PC-9 (cell line): Measurements from ENCODE around the gene TCHP. TPM values are rescaled to one million over a fixed set of nuclear protein-coding genes. Genes with fewer than 3 reads are reported as not detected.

ENCODE experiments used
- BruUV-seq: library from RNA; stranded (reverse); fragments of 400-500 nt; replicated peaks from 2 replicates; lab custom pipeline; 2021; lab: Mats Ljungman, UMichigan
- CTCF ChIA-PET: fragments of 300-600 bp; sonication (Branson Sonifier 250); formaldehyde crosslinking; loops from one replicate; lab custom pipeline; 2022; ENCODE audit warnings: antibody characterized with exemption; lab: Charles Lee
- POLR2A ChIA-PET: fragments of 300-600 bp; sonication (Branson Sonifier 250); formaldehyde crosslinking; loops from one replicate; lab custom pipeline; 2022; ENCODE audit warnings: antibody characterized with exemption; ENCODE audit not compliant: unreplicated experiment; lab: Charles Lee
- DNase-seq, 2 experiments: peaks; one replicate each; pipeline versions ENCODE4 v3.0.0 to v3.0.0-alpha.2; 2015 to 2022; ENCODE audit warnings: mixed read lengths in 1 of 2
- H2AFZ ChIP-seq: fragments of 200-600 bp; sonication (generic); 2 replicates; pipeline ENCODE4 v1.8.1; 2017; ENCODE audit warnings: antibody characterized with exemption
- H3F3A ChIP-seq: fragments of 200-600 bp; sonication (generic); 2 replicates; pipeline ENCODE4 v1.8.1; 2017; ENCODE audit warnings: antibody characterized with exemption, mild to moderate bottlenecking, low read depth; ENCODE audit not compliant: insufficient read depth
- H3K27ac ChIP-seq: fragments of 200-600 bp; sonication (generic); 2 replicates; pipeline ENCODE4 v1.6.1; 2016; ENCODE audit warnings: mixed run types
- H3K27me3 ChIP-seq: fragments of 200-600 bp; sonication (generic); 2 replicates; pipeline ENCODE4 v1.6.1; 2016; ENCODE audit warnings: low read depth, mixed run types; ENCODE audit not compliant: insufficient read depth
- H3K36me3 ChIP-seq: fragments of 200-600 bp; sonication (generic); 2 replicates; pipeline ENCODE4 v1.6.1; 2016; ENCODE audit warnings: low read depth, mixed run types
- H3K4me1 ChIP-seq: fragments of 200-600 bp; sonication (generic); replicated peaks from 2 replicates; pipeline ENCODE4 v1.6.1; 2016; ENCODE audit warnings: mixed run types; ENCODE audit not compliant: insufficient read depth
- H3K4me2 ChIP-seq: fragments of 200-600 bp; sonication (generic); 2 replicates; pipeline ENCODE4 v1.6.1; 2017; ENCODE audit warnings: mixed run types
- H3K4me3 ChIP-seq: fragments of 200-600 bp; sonication (generic); 2 replicates; pipeline ENCODE4 v1.6.1; 2016; ENCODE audit warnings: mixed run types
- H3K79me2 ChIP-seq: fragments of 200-600 bp; sonication (generic); 2 replicates; pipeline ENCODE4 v1.6.1; 2017; ENCODE audit warnings: low read depth, mixed run types
- H3K9me2 ChIP-seq: fragments of 200-600 bp; sonication (generic); 2 replicates; pipeline ENCODE4 v1.8.1; 2017; ENCODE audit warnings: mild to moderate bottlenecking; ENCODE audit not compliant: insufficient read depth
- H3K9me3 ChIP-seq: fragments of 200-600 bp; sonication (generic); 2 replicates; pipeline ENCODE4 v1.8.1; 2016; ENCODE audit warnings: low read depth; ENCODE audit not compliant: insufficient read depth
- H4K20me1 ChIP-seq: fragments of 200-600 bp; sonication (generic); 2 replicates; pipeline ENCODE4 v1.8.1; 2017; ENCODE audit not compliant: insufficient read depth
- EZH2 ChIP-seq: fragments of 200-600 bp; sonication (generic); IDR thresholded peaks from 2 replicates; pipeline ENCODE4 v1.8.0; 2017; ENCODE audit warnings: antibody characterized with exemption, low read depth
- intact Hi-C: fragments of 100-400 bp; cut with micrococcal nuclease; formaldehyde crosslinking; loops from one replicate; pipeline ENCODE4 v1.10.0; 2022; ENCODE audit not compliant: unreplicated experiment
- total RNA-seq: library from RNA; stranded (reverse); gene quantifications from 2 replicates; pipeline ENCODE4 v1.2.3, GENCODE V29; 2021
- TF ChIP-seq, protein P1 (sequence below): fragments of 200-600 bp; sonication (generic); conservative IDR thresholded peaks from 2 replicates; pipeline ENCODE4 v1.6.1; 2017; ENCODE audit warnings: mixed run types, antibody characterized with exemption, mild to moderate bottlenecking, moderate library complexity

TCHP gene
- total RNA-seq, 1 experiment from 2014 or later = 17.6 TPM

DNA sequence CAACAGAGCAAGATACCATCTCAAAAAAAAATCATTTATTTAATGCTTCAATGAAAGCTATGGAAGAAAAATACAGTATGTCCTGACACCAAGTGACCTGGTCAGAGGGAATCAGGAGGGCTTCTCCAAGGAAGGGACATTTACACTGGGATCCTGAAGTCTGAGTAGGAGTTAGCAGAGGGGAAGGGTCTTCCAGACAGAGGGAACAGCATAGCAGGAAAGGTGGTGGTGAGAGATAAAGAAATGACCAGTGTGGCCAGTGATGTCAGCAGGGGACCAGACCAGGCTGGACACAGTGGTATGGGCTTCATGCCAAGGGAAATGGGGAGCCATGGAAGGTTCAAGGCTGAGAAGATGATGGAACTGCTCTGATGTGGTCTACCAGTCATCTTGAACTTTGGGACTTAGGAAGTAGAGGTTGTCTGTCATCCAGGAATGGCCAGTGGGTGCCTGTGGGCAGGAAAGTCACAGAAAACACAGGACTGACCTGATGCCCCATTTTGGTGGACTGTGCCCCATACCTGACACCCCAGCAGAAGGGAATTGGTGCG, 7.8 kb upstream of the TCHP start:
- CTCF ChIA-PET = no interaction called here
- Histone ChIP-seq H3K27ac (no peak overlapping the region), H4K20me1 (no peaks in the 10 kb centered on the region), H3K4me2 (no peak overlapping the region), H3K27me3 (no peaks in the 10 kb centered on the region), H3K79me2 (no peaks in the 10 kb centered on the region), H2AFZ (no peak overlapping the region), H3F3A (peaks cover 25% of the 10 kb centered on the region), H3K9me3 (no peaks in the 10 kb centered on the region), H3K36me3 (no peaks in the 10 kb centered on the region), H3K4me1 (peaks cover 28% of the 10 kb centered on the region), H3K4me3 (no peak overlapping the region), H3K9me2 (no peaks in the 10 kb centered on the region)
- intact Hi-C loops = no loop called here
- BruUV-seq = no TSS peak
- no peak for DNase-seq
- POLR2A ChIA-PET = interaction anchor here (0.6 kb wide), 2 partner anchors 608 to 1139 kb away, joined by 6 to 7 read pairs; no protein-coding TSS in a partner anchor
- no peak for TF ChIP-seq EZH2
- TF ChIP-seq, protein P1, sequence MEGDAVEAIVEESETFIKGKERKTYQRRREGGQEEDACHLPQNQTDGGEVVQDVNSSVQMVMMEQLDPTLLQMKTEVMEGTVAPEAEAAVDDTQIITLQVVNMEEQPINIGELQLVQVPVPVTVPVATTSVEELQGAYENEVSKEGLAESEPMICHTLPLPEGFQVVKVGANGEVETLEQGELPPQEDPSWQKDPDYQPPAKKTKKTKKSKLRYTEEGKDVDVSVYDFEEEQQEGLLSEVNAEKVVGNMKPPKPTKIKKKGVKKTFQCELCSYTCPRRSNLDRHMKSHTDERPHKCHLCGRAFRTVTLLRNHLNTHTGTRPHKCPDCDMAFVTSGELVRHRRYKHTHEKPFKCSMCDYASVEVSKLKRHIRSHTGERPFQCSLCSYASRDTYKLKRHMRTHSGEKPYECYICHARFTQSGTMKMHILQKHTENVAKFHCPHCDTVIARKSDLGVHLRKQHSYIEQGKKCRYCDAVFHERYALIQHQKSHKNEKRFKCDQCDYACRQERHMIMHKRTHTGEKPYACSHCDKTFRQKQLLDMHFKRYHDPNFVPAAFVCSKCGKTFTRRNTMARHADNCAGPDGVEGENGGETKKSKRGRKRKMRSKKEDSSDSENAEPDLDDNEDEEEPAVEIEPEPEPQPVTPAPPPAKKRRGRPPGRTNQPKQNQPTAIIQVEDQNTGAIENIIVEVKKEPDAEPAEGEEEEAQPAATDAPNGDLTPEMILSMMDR = no peak

DNA sequence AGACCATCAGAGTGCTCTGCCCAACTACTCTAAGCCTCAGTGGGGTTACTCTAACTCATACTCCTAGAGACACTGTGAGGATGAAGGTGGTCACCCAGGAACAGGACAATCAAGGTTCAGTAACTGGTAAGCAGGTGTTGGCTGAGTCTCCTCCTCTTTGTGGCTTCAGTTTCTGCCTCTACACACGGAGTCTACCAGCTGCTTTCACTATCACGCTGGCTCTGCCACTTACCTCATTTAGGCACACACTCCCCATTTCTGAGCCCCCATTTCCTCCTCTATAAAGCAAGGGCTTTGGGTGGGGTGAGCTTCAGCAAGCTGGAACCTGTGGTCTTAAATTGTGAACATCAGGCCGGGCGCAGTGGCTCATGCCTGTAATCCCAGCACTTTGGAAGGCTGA, 7.3 kb upstream of the TCHP start:
- Histone ChIP-seq H3K9me3 (no peaks in the 10 kb centered on the region), H3F3A (peaks cover 20% of the 10 kb centered on the region), H2AFZ (no peak overlapping the region), H4K20me1 (no peaks in the 10 kb centered on the region), H3K36me3 (no peaks in the 10 kb centered on the region), H3K4me1 (peaks cover 23% of the 10 kb centered on the region), H3K79me2 (no peaks in the 10 kb centered on the region), H3K27me3 (no peaks in the 10 kb centered on the region), H3K4me3 (no peak overlapping the region), H3K4me2 (no peak overlapping the region), H3K27ac (no peak overlapping the region), H3K9me2 (no peaks in the 10 kb centered on the region)
- POLR2A ChIA-PET = interaction anchor here (0.6 kb wide), 1 partner anchor 608 kb away, joined by 7 read pairs; no protein-coding TSS in a partner anchor
- no peak for DNase-seq
- intact Hi-C loops = no loop called here
- TF ChIP-seq, protein P1 = no peak
- TF ChIP-seq EZH2 = no peak
- no TSS peak for BruUV-seq
- CTCF ChIA-PET = no interaction called here

DNA sequence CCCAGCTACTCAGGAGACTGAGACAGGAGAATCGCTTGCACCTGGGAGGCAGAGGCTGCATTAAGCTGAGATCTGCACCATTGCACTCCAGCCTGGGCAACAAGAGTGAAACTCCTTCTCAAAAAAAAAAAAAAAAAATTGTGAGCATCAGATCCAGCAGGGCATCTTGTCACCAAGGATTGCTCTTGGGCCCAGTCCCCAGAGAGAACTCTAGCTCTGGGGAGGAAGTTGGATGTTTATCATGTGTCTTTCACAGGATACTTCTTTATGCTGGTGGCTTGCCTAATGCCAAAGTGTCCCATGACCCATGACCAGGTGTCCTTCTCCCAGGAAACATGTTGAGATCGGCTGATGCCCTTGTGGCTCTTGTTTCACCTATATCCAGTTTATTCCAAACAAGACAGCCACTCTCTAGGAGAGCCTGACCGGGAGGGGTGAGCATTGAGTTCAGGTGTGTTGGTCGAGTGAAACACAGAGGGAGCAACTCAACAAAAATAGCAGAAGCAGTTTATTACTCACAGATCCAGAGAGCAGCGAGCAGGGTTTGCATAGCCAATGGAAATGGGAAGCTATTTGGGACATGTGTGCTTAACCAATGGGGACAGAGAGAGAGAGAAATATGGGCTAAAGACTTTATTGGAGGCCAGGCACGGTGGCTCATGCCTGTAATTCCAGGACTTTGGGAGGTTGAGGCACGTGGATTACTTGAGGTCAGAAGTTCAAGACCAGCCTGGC, 6.6 kb upstream of the TCHP start:
- Histone ChIP-seq H3K79me2 (no peaks in the 10 kb centered on the region), H3K36me3 (no peaks in the 10 kb centered on the region), H3K9me3 (no peaks in the 10 kb centered on the region), H3F3A (peaks cover 14% of the 10 kb centered on the region; the same call in 1 of the 2 replicates), H3K27ac (no peak overlapping the region), H3K27me3 (no peaks in the 10 kb centered on the region), H3K4me1 (peaks cover 16% of the 10 kb centered on the region), H3K4me3 (no peak overlapping the region), H2AFZ (no peak overlapping the region), H3K9me2 (no peaks in the 10 kb centered on the region), H3K4me2 (no peak overlapping the region), H4K20me1 (no peaks in the 10 kb centered on the region)
- ChIA-PET POLR2A (no interaction called here), CTCF (no interaction called here)
- TF ChIP-seq, protein P1 = no peak
- no peak for TF ChIP-seq EZH2
- no TSS peak for BruUV-seq
- no peak for DNase-seq
- intact Hi-C loops = no loop called here
